Activated T-helper 1 cell treated with anti-CD3 and anti-CD28 coated beads, Interleukin-12 subunit alpha, Interleukin-12 subunit beta, Interleukin-2, Interleukin-4 antibody, amounts not matched to agents 30 ng/mL and 10 ng/mL and 1 ng/mL, durations not matched to agents 14 hours and 24 hours and 36 hours (primary cell): ENCODE data around the gene KRTAP13-2. TPM values are rescaled to one million over a fixed set of nuclear protein-coding genes. Genes with fewer than 3 reads are reported as not detected.

Experiments
- DNase-seq: peaks from one replicate; pipeline ENCODE4 v3.0.0; 2021; ENCODE audit warnings: low spot score
- H3K27ac Mint-ChIP-seq: one replicate; pipeline ENCODE4 v1.8.0; 2021; ENCODE audit warnings: mild to moderate bottlenecking, mixed read lengths
- H3K27me3 Mint-ChIP-seq: one replicate; pipeline ENCODE4 v1.8.0; 2022; ENCODE audit warnings: mild to moderate bottlenecking, moderate library complexity, mixed read lengths; ENCODE audit not compliant: insufficient read depth
- H3K36me3 Mint-ChIP-seq: one replicate; pipeline ENCODE4 v1.8.0; 2021; ENCODE audit warnings: low read depth, mixed read lengths
- H3K4me1 Mint-ChIP-seq: one replicate; pipeline ENCODE4 v1.8.0; 2021; ENCODE audit warnings: low read depth, mixed read lengths
- H3K4me3 Mint-ChIP-seq: one replicate; pipeline ENCODE4 v1.8.0; 2021; ENCODE audit warnings: mild to moderate bottlenecking, moderate library complexity, mixed read lengths
- H3K9me3 Mint-ChIP-seq: one replicate; pipeline ENCODE4 v1.8.0; 2021; ENCODE audit warnings: mixed read lengths
- intact Hi-C: fragments of 100-400 bp; cut with micrococcal nuclease; formaldehyde crosslinking; loops from one replicate; pipeline ENCODE4 v1.15.1; 2024
- total RNA-seq: library from RNA; stranded (reverse); gene quantifications from 2 replicates; pipeline ENCODE4 v1.2.3, GENCODE V29; 2022

Gene KRTAP13-2
- total RNA-seq, 1 donor from 2014 or later, result not detected

- Mint-ChIP-seq H3K27ac (no peak overlapping the region), H3K9me3 (no peaks in the 10 kb centered on the region)
Observed at GRCh38 chr21:30340714-30341573, 31.1 kb downstream of the KRTAP13-2 start.

GRCh38 chr21:30338717-30339116 is 33.4 kb downstream of the KRTAP13-2 start:
- DNase-seq, result no peak
- no peak overlapping the region for H3K4me3 Mint-ChIP-seq
- intact Hi-C loops, result no loop called here
- no peaks in the 10 kb centered on the region for H3K27me3 Mint-ChIP-seq
- no peaks in the 10 kb centered on the region for H3K9me3 Mint-ChIP-seq
- no peaks in the 10 kb centered on the region for H3K36me3 Mint-ChIP-seq
- no peaks in the 10 kb centered on the region for H3K4me1 Mint-ChIP-seq
- no peak overlapping the region for H3K27ac Mint-ChIP-seq

More at GRCh38 chr21:30340714-30341573, 31.1 kb downstream of the KRTAP13-2 start:
- H3K27me3 Mint-ChIP-seq, result no peaks in the 10 kb centered on the region
- intact Hi-C loops, result no loop called here
- no peaks in the 10 kb centered on the region for H3K4me1 Mint-ChIP-seq
- DNase-seq, result no peak
- H3K36me3 Mint-ChIP-seq, result no peaks in the 10 kb centered on the region
- H3K4me3 Mint-ChIP-seq, result no peak overlapping the region

GRCh38 chr21:30337772-30338171 is 34.3 kb downstream of the KRTAP13-2 start:
- H3K27me3 Mint-ChIP-seq, result no peaks in the 10 kb centered on the region
- H3K9me3 Mint-ChIP-seq, result no peaks in the 10 kb centered on the region
- no peak overlapping the region for H3K4me3 Mint-ChIP-seq
- intact Hi-C loops, result no loop called here
- no peak for DNase-seq
- H3K36me3 Mint-ChIP-seq, result no peaks in the 10 kb centered on the region
- H3K27ac Mint-ChIP-seq, result no peak overlapping the region
- H3K4me1 Mint-ChIP-seq, result no peaks in the 10 kb centered on the region

GRCh38 chr21:30337276-30337744 is 34.8 kb downstream of the KRTAP13-2 start, which contains the start of gene KRTAP27-1:
KRTAP27-1 (minus strand) TSS chr21:30337694; CDS start chr21:30337668, 26 bp downstream.
- Mint-ChIP-seq H3K36me3 (no peaks in the 10 kb centered on the region), H3K9me3 (no peaks in the 10 kb centered on the region), H3K4me1 (no peaks in the 10 kb centered on the region), H3K27ac (no peak within 1 kb of the TSS), H3K27me3 (no peaks in the 10 kb centered on the region), H3K4me3 (no peak within 1 kb of the TSS)
- DNase-seq, result no peak
- intact Hi-C loops, result no loop called here

- H3K27me3 Mint-ChIP-seq, result no peaks in the 10 kb centered on the region
- H3K36me3 Mint-ChIP-seq, result no peaks in the 10 kb centered on the region
- intact Hi-C loops, result no loop called here
- H3K27ac Mint-ChIP-seq, result no peak overlapping the region
- H3K4me3 Mint-ChIP-seq, result no peak overlapping the region
- H3K9me3 Mint-ChIP-seq, result no peaks in the 10 kb centered on the region
- H3K4me1 Mint-ChIP-seq, result no peaks in the 10 kb centered on the region
- no peak for DNase-seq
Observed at GRCh38 chr21:30336596-30336995, 35.5 kb downstream of the KRTAP13-2 start.

GRCh38 chr21:30333736-30334135 is 38.3 kb downstream of the KRTAP13-2 start:
- H3K9me3 Mint-ChIP-seq, result no peaks in the 10 kb centered on the region
- no peak overlapping the region for H3K27ac Mint-ChIP-seq
- intact Hi-C loops, result no loop called here
- no peaks in the 10 kb centered on the region for H3K27me3 Mint-ChIP-seq
- DNase-seq, result no peak
- no peak overlapping the region for H3K4me3 Mint-ChIP-seq
- H3K36me3 Mint-ChIP-seq, result no peaks in the 10 kb centered on the region
- H3K4me1 Mint-ChIP-seq, result no peaks in the 10 kb centered on the region

- H3K9me3 Mint-ChIP-seq, result no peaks in the 10 kb centered on the region
Observed at GRCh38 chr21:30332681-30333080, 39.4 kb downstream of the KRTAP13-2 start.

GRCh38 chr21:30329203-30329875 is 42.7 kb downstream of the KRTAP13-2 start:
- no peak overlapping the region for H3K4me3 Mint-ChIP-seq
- no peak for DNase-seq
- peaks cover 14% of the 10 kb centered on the region for H3K9me3 Mint-ChIP-seq
- no peaks in the 10 kb centered on the region for H3K36me3 Mint-ChIP-seq
- H3K27ac Mint-ChIP-seq, result no peak overlapping the region
- no peaks in the 10 kb centered on the region for H3K4me1 Mint-ChIP-seq
- intact Hi-C loops, result no loop called here
- no peaks in the 10 kb centered on the region for H3K27me3 Mint-ChIP-seq

More at GRCh38 chr21:30332681-30333080, 39.4 kb downstream of the KRTAP13-2 start:
- Mint-ChIP-seq H3K27me3 (no peaks in the 10 kb centered on the region), H3K4me3 (no peak overlapping the region), H3K4me1 (no peaks in the 10 kb centered on the region), H3K36me3 (no peaks in the 10 kb centered on the region), H3K27ac (no peak overlapping the region)
- intact Hi-C loops, result no loop called here
- DNase-seq, result no peak

GRCh38 chr21:30326390-30326789 is 45.7 kb downstream of the KRTAP13-2 start:
- H3K36me3 Mint-ChIP-seq, result no peaks in the 10 kb centered on the region
- H3K27me3 Mint-ChIP-seq, result peaks cover 2% of the 10 kb centered on the region
- no peaks in the 10 kb centered on the region for H3K4me1 Mint-ChIP-seq
- no peak overlapping the region for H3K27ac Mint-ChIP-seq
- no peak overlapping the region for H3K4me3 Mint-ChIP-seq
- DNase-seq, result no peak
- intact Hi-C loops, result no loop called here
- H3K9me3 Mint-ChIP-seq, result peaks cover 14% of the 10 kb centered on the region

Other genes starting within 250 kb of the KRTAP13-2 start
- gene CLDN17, start 205.5 kb downstream of the KRTAP13-2 start, total RNA-seq, result not detected in 2 replicates
- gene CLDN8, start 156.2 kb downstream of the KRTAP13-2 start, total RNA-seq, result not detected in 2 replicates
- not detected in 2 replicates for gene KRTAP24-1, start 89.3 kb downstream of the KRTAP13-2 start, total RNA-seq
- gene KRTAP25-1, start 82.8 kb downstream of the KRTAP13-2 start, total RNA-seq, result not detected in 2 replicates
- gene KRTAP26-1, start 52.0 kb downstream of the KRTAP13-2 start, total RNA-seq, result not detected in 2 replicates
- gene KRTAP27-1, start 34.6 kb downstream of the KRTAP13-2 start, total RNA-seq, result not detected in 2 replicates
- not detected in 2 replicates for gene KRTAP23-1, start 23.7 kb downstream of the KRTAP13-2 start, total RNA-seq
- not detected in 2 replicates for gene KRTAP13-1, start 23.8 kb upstream of the KRTAP13-2 start, total RNA-seq
- not detected in 2 replicates for gene KRTAP13-3, start 53.7 kb upstream of the KRTAP13-2 start, total RNA-seq
- not detected in 2 replicates for gene KRTAP13-4, start 57.9 kb upstream of the KRTAP13-2 start, total RNA-seq
- gene KRTAP15-1, start 68.0 kb upstream of the KRTAP13-2 start, total RNA-seq, result not detected in 2 replicates
- gene KRTAP19-1, start 108.1 kb upstream of the KRTAP13-2 start, total RNA-seq, result not detected in 2 replicates
- not detected in 2 replicates for gene KRTAP19-2, start 115.2 kb upstream of the KRTAP13-2 start, total RNA-seq
- not detected in 2 replicates for gene KRTAP19-3, start 119.7 kb upstream of the KRTAP13-2 start, total RNA-seq
- gene KRTAP19-4, start 124.9 kb upstream of the KRTAP13-2 start, total RNA-seq, result not detected in 2 replicates
- not detected in 2 replicates for gene KRTAP19-5, start 129.9 kb upstream of the KRTAP13-2 start, total RNA-seq
- gene KRTAP19-6, start 169.6 kb upstream of the KRTAP13-2 start, total RNA-seq, result not detected in 2 replicates
- gene KRTAP19-7, start 189.0 kb upstream of the KRTAP13-2 start, total RNA-seq, result not detected in 2 replicates
- gene KRTAP22-2, start 218.1 kb upstream of the KRTAP13-2 start, total RNA-seq, result not detected in 2 replicates
- gene KRTAP6-3, start 220.2 kb upstream of the KRTAP13-2 start, total RNA-seq, result not detected in 2 replicates
- not detected in 2 replicates for gene KRTAP6-2, start 226.6 kb upstream of the KRTAP13-2 start, total RNA-seq
- not detected in 2 replicates for gene KRTAP22-1, start 228.8 kb upstream of the KRTAP13-2 start, total RNA-seq
- not detected in 2 replicates for gene KRTAP6-1, start 241.7 kb upstream of the KRTAP13-2 start, total RNA-seq
- not detected in 2 replicates for gene KRTAP20-1, start 244.2 kb upstream of the KRTAP13-2 start, total RNA-seq
- not detected in 2 replicates for gene KRTAP20-4, start 248.4 kb upstream of the KRTAP13-2 start, total RNA-seq